ENCODE measurements around the gene RNF17. TPM values are rescaled to one million over a fixed set of nuclear protein-coding genes. Genes with fewer than 3 reads are reported as not detected.

RNF17 gene
- total RNA-seq, 2 experiments from 2014 or later, result 0.25 to 0.28 TPM

- Histone ChIP-seq H3K4me1 (ENCODE audit: insufficient read depth, low read length) (no peaks in the 10 kb centered on the region), H3K4me3 (ENCODE audit: low read length) (no peak overlapping the region), H3K36me3 (ENCODE audit: insufficient read depth, low read length) (no peaks in the 10 kb centered on the region), H3K27me3 (ENCODE audit: control insufficient read depth in 1 of 2, insufficient read depth in 2 of 2, low read length in 2 of 2) (no peaks in the 10 kb centered on the region), H3K9me3 (ENCODE audit: control insufficient read depth in 1 of 2, insufficient read depth in 1 of 2, low read length in 2 of 2) (no peaks in the 10 kb centered on the region), H3K27ac (ENCODE audit: low read depth in 1 of 2, low read length in 2 of 2) (no peak overlapping the region)
- H3K9me3 Mint-ChIP-seq, result no peaks in the 10 kb centered on the region
- no peaks in the 10 kb centered on the region for H3K36me3 Mint-ChIP-seq (ENCODE audit: low read depth)
- intact Hi-C loops (cut with DNase I, micrococcal nuclease), result no loop called here
- ChIA-PET POLR2A (no interaction called here), CTCF (no interaction called here)
- no peak for TF ChIP-seq CTCF (IDR thresholded peaks at IDR 0.05)
- H3K27me3 Mint-ChIP-seq, result no peaks in the 10 kb centered on the region
- H3K4me1 Mint-ChIP-seq (ENCODE audit: low read depth), result no peaks in the 10 kb centered on the region
- ATAC-seq (ENCODE audit: poor library complexity), result no peak
- H3K27ac Mint-ChIP-seq, result no peak overlapping the region
- DNase-seq, result no peak
- no peak overlapping the region for H3K4me3 Mint-ChIP-seq
These were observed 78.7 kb downstream of the RNF17 start for GRCh38 chr13:24842549-24843274.

- intact Hi-C loops (cut with DNase I, micrococcal nuclease), result no loop called here
- ATAC-seq (ENCODE audit: poor library complexity), result no peak
These were observed 87.6 kb downstream of the RNF17 start for GRCh38 chr13:24851546-24851945.

GRCh38 chr13:24854311-24854710, 90.3 kb downstream of the RNF17 start:
- ChIA-PET CTCF (no interaction called here), POLR2A (no interaction called here)
- ATAC-seq (ENCODE audit: poor library complexity) (no peak), DNase-seq (no peak)
- no peaks in the 10 kb centered on the region for H3K4me1 Mint-ChIP-seq (ENCODE audit: low read depth)
- no peaks in the 10 kb centered on the region for H3K36me3 Mint-ChIP-seq (ENCODE audit: low read depth)
- no peak for TF ChIP-seq CTCF (IDR thresholded peaks at IDR 0.05)
- peaks cover 25% of the 10 kb centered on the region for H3K27me3 Mint-ChIP-seq
- Histone ChIP-seq H3K4me3 (ENCODE audit: low read length) (no peak overlapping the region), H3K27me3 (ENCODE audit: control insufficient read depth in 1 of 2, insufficient read depth in 2 of 2, low read length in 2 of 2) (peaks cover 0 to 4% of the 10 kb centered on the region in 2 experiments), H3K9me3 (ENCODE audit: control insufficient read depth in 1 of 2, insufficient read depth in 1 of 2, low read length in 2 of 2) (no peaks in the 10 kb centered on the region), H3K36me3 (ENCODE audit: insufficient read depth, low read length) (no peaks in the 10 kb centered on the region), H3K27ac (ENCODE audit: low read depth in 1 of 2, low read length in 2 of 2) (no peak overlapping the region), H3K4me1 (ENCODE audit: insufficient read depth, low read length) (no peaks in the 10 kb centered on the region)
- intact Hi-C loops (cut with DNase I, micrococcal nuclease), result no loop called here
- H3K4me3 Mint-ChIP-seq, result no peak overlapping the region
- no peak overlapping the region for H3K27ac Mint-ChIP-seq
- H3K9me3 Mint-ChIP-seq, result no peaks in the 10 kb centered on the region

More at GRCh38 chr13:24851546-24851945, 87.6 kb downstream of the RNF17 start:
- no peaks in the 10 kb centered on the region for H3K4me1 ChIP-seq (ENCODE audit: insufficient read depth, low read length)
- Mint-ChIP-seq H3K9me3 (no peaks in the 10 kb centered on the region), H3K27ac (no peak overlapping the region), H3K36me3 (ENCODE audit: low read depth) (no peaks in the 10 kb centered on the region), H3K4me1 (ENCODE audit: low read depth) (no peaks in the 10 kb centered on the region), H3K27me3 (peaks cover 20% of the 10 kb centered on the region), H3K4me3 (no peak overlapping the region)
- H3K36me3 ChIP-seq (ENCODE audit: insufficient read depth, low read length), result no peaks in the 10 kb centered on the region
- ChIA-PET CTCF (no interaction called here), POLR2A (no interaction called here)
- H3K27me3 ChIP-seq (ENCODE audit: control insufficient read depth in 1 of 2, insufficient read depth in 2 of 2, low read length in 2 of 2), result no peaks in the 10 kb centered on the region
- TF ChIP-seq CTCF (IDR thresholded peaks at IDR 0.05), result no peak
- H3K27ac ChIP-seq (ENCODE audit: low read depth in 1 of 2, low read length in 2 of 2), result no peak overlapping the region
- no peaks in the 10 kb centered on the region for H3K9me3 ChIP-seq (ENCODE audit: control insufficient read depth in 1 of 2, insufficient read depth in 1 of 2, low read length in 2 of 2)
- no peak for DNase-seq
- H3K4me3 ChIP-seq (ENCODE audit: low read length), result no peak overlapping the region

Data from CD4-positive, alpha-beta T cell (primary cell).